SU-DHL-6 (cell line): ENCODE data around the gene TMEM163.
"Not testable (repeated sequence)": the region's sequence is repeated elsewhere in the genome, so short reads cannot be mapped to it uniquely, and the experiment has no call there.

Experiments used
- H2AFZ ChIP-seq: fragments of 200-600 bp; sonication (generic); 2 replicates; pipeline ENCODE4 v1.6.1; 2014; ENCODE audit warnings: low read depth, mild to moderate bottlenecking, moderate library complexity, mixed read lengths, antibody characterized with exemption, low read length; ENCODE audit not compliant: severe bottlenecking
- H3F3A ChIP-seq: fragments of 200-600 bp; shearing (Covaris generic); 2 replicates; pipeline ENCODE4 v1.6.0; 2016; ENCODE audit warnings: antibody characterized with exemption, mild to moderate bottlenecking; ENCODE audit not compliant: insufficient read depth
- H3K27ac ChIP-seq: fragments of 200-600 bp; sonication (generic); 2 replicates; pipeline ENCODE4 v1.5.1; 2016; ENCODE audit warnings: low read depth, mild to moderate bottlenecking, low read length, moderate library complexity, mixed read lengths
- H3K27me3 ChIP-seq: fragments of 200-600 bp; sonication (generic), shearing (Covaris generic); 2 replicates; pipeline ENCODE4 v1.6.0; 2014; ENCODE audit warnings: mild to moderate bottlenecking, low read length
- H3K36me3 ChIP-seq: fragments of 200-600 bp; sonication (generic); 2 replicates; pipeline ENCODE4 v1.6.1; 2014; ENCODE audit warnings: mild to moderate bottlenecking, low read length, mixed read lengths
- H3K4me2 ChIP-seq: fragments of 300-600, 200-600 bp; shearing (Covaris generic), sonication (generic); 2 replicates; pipeline ENCODE4 v1.6.0; 2014; ENCODE audit warnings: low read length, low read depth, mild to moderate bottlenecking; ENCODE audit not compliant: poor library complexity, severe bottlenecking
- H3K4me3 ChIP-seq: fragments of 200-600 bp; sonication (generic); 2 replicates; pipeline ENCODE4 v1.5.1; 2014; ENCODE audit warnings: antibody characterized with exemption, low read length, mild to moderate bottlenecking, mixed read lengths; ENCODE audit not compliant: insufficient read depth, poor library complexity, severe bottlenecking
- H3K79me2 ChIP-seq: fragments of 200-600 bp; sonication (generic); 2 replicates; pipeline ENCODE4 v1.6.1; 2014; ENCODE audit warnings: mild to moderate bottlenecking, low read length, moderate library complexity; ENCODE audit not compliant: insufficient read depth
- H3K9ac ChIP-seq: fragments of 200-600 bp; sonication (generic); 2 replicates; pipeline ENCODE4 v1.7.0; 2014; ENCODE audit warnings: mild to moderate bottlenecking, low read length
- H3K9me2 ChIP-seq: fragments of 200-600 bp; sonication (generic); replicated peaks from 2 replicates; pipeline ENCODE4 v1.6.1; 2014; ENCODE audit warnings: low read length; ENCODE audit not compliant: insufficient read depth
- H3K9me3 ChIP-seq: fragments of 200-600 bp; sonication (generic); 2 replicates; pipeline ENCODE4 v1.6.1; 2014; ENCODE audit warnings: low read length, mixed read lengths; ENCODE audit not compliant: insufficient read depth
- H4K20me1 ChIP-seq: fragments of 200-600 bp; sonication (generic); 2 replicates; pipeline ENCODE4 v1.6.1; 2014; ENCODE audit warnings: low read depth, mild to moderate bottlenecking, antibody characterized with exemption, low read length, moderate library complexity, mixed read lengths
- EZH2phosphoT487 ChIP-seq: fragments of 200-600 bp; sonication (generic), shearing (Covaris generic); conservative IDR thresholded peaks from 2 replicates; pipeline ENCODE4 v1.6.1; 2018; ENCODE audit warnings: mild to moderate bottlenecking, antibody characterized with exemption, low read length, moderate library complexity, mixed read lengths
- TF ChIP-seq, protein P1 (sequence below): fragments of 200-600 bp; sonication (generic); IDR thresholded peaks from one replicate; pipeline ENCODE4 v1.5.1; 2017; ENCODE audit warnings: antibody characterized with exemption, mild to moderate bottlenecking, low read length, moderate library complexity; ENCODE audit not compliant: insufficient read depth, poor library complexity, severe bottlenecking

TMEM163 gene

DNA sequence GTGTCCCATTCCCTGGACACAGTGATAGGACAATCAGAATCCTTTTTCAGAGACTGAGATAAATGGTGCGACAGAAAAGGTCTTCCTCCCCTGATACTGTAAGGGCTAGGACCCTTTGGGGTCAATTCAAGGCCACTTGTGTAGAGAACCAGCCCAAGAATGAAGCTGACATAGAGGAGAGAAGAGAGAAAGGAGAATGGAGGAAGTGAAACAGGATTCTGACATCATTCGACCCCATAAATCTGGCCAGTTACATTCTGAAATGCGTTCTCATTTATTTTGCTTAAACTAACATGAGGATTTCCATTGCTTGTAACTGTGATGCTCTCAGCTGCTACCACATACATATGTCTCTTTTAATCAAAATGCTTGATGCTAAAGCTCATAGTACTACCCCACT is 148.1 kb downstream of the TMEM163 start:
- Histone ChIP-seq H3K36me3 (no peaks in the 10 kb centered on the region), H3K4me2 (no peak overlapping the region), H3K9me3 (no peaks in the 10 kb centered on the region), H3K9me2 (no peaks in the 10 kb centered on the region), H3K4me3 (no peak overlapping the region), H3K79me2 (no peaks in the 10 kb centered on the region), H3K27me3 (no peaks in the 10 kb centered on the region), H2AFZ (no peak overlapping the region), H4K20me1 (no peaks in the 10 kb centered on the region), H3F3A (no peaks in the 10 kb centered on the region), H3K27ac (no peak overlapping the region), H3K9ac (no peak overlapping the region)
- no peak for TF ChIP-seq EZH2phosphoT487
- TF ChIP-seq, protein P1, sequence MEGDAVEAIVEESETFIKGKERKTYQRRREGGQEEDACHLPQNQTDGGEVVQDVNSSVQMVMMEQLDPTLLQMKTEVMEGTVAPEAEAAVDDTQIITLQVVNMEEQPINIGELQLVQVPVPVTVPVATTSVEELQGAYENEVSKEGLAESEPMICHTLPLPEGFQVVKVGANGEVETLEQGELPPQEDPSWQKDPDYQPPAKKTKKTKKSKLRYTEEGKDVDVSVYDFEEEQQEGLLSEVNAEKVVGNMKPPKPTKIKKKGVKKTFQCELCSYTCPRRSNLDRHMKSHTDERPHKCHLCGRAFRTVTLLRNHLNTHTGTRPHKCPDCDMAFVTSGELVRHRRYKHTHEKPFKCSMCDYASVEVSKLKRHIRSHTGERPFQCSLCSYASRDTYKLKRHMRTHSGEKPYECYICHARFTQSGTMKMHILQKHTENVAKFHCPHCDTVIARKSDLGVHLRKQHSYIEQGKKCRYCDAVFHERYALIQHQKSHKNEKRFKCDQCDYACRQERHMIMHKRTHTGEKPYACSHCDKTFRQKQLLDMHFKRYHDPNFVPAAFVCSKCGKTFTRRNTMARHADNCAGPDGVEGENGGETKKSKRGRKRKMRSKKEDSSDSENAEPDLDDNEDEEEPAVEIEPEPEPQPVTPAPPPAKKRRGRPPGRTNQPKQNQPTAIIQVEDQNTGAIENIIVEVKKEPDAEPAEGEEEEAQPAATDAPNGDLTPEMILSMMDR, result no peak

DNA sequence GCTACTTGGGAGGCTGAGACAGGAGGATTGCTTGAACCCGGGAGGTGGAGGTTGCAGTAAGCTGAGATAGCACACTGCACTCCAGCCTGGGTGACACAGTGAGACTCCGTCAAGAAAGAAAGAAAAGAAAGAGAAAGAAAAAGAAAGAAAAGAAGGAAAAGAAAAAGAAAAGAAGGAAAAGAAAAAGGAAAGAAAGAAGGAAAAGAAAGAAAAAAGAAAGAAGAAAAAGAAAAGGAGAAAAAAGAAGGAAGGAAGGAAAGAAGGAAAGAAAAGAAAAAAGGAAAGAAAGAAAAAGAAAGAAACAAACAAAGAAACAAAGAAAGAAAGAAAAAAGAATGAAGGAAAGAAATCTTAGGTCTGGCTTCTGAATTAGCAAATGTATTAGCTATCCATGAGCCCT is 150.4 kb downstream of the TMEM163 start:
- H3K9me2 ChIP-seq, result no peaks in the 10 kb centered on the region
- no peaks in the 10 kb centered on the region for H3F3A ChIP-seq
- no peaks in the 10 kb centered on the region for H3K27me3 ChIP-seq
- H3K36me3 ChIP-seq, result no peaks in the 10 kb centered on the region
- no peaks in the 10 kb centered on the region for H4K20me1 ChIP-seq
- no peak overlapping the region for H3K9ac ChIP-seq
- no peak overlapping the region for H2AFZ ChIP-seq
- no peak overlapping the region for H3K27ac ChIP-seq
- H3K4me2 ChIP-seq, result no peak overlapping the region
- no peak overlapping the region for H3K4me3 ChIP-seq
- TF ChIP-seq, protein P1, result no peak
- no peak for TF ChIP-seq EZH2phosphoT487
- no peaks in the 10 kb centered on the region for H3K79me2 ChIP-seq
- no peaks in the 10 kb centered on the region for H3K9me3 ChIP-seq

DNA sequence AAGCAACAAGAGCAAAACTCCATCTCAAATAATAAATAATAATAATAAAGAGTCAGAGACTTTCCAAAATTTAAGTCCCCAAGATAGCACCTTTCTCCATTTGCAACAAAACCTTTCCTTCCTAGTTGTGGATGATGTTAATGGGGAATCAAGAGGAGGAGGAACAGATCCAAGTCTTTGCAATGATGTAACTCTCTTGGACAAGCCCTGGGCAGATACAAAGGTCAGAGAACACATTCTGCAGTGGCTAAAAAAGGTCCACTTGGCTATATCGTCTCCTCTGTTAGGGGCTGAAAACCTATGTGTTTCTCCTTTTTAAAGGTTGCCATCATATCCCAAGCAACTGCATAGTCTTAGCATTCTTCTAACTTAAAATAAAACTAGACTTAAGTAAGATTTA is 151.1 kb downstream of the TMEM163 start:
- H4K20me1 ChIP-seq, result no peaks in the 10 kb centered on the region
- H3K36me3 ChIP-seq, result no peaks in the 10 kb centered on the region
- no peak overlapping the region for H3K27ac ChIP-seq
- H3F3A ChIP-seq, result no peaks in the 10 kb centered on the region
- no peak overlapping the region for H2AFZ ChIP-seq
- no peak overlapping the region for H3K4me2 ChIP-seq
- TF ChIP-seq, protein P1, result no peak
- TF ChIP-seq EZH2phosphoT487, result no peak
- no peaks in the 10 kb centered on the region for H3K79me2 ChIP-seq
- H3K4me3 ChIP-seq, result no peak overlapping the region
- no peaks in the 10 kb centered on the region for H3K9me2 ChIP-seq
- no peaks in the 10 kb centered on the region for H3K9me3 ChIP-seq
- no peaks in the 10 kb centered on the region for H3K27me3 ChIP-seq
- no peak overlapping the region for H3K9ac ChIP-seq

DNA sequence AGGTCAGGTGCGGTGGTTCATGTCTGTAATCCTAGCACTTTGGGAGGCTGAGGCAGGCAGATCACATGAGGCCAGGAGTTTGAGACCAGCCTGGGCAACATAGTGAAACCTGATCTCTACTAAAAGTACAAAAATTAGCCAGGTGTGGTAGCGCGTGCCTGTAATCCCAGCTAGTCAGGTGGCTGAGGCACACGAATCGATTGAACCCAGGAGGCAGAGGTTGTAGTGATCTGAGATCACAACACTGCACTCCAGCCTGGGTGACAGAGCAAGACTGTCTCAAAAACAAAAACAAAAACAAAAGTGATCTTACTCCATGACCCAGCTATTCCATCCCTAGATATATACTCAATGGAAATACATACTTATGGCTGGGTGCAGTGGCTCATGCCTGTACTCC is 153.8 kb downstream of the TMEM163 start:
- not testable (repeated sequence) for H3K36me3 ChIP-seq, H3K79me2 ChIP-seq, H4K20me1 ChIP-seq, H3K27ac ChIP-seq, H3K4me3 ChIP-seq, H3K9me3 ChIP-seq, H3K9me2 ChIP-seq, H3K9ac ChIP-seq, H3K4me2 ChIP-seq, H3F3A ChIP-seq, H3K27me3 ChIP-seq, H2AFZ ChIP-seq
